ENCODE results near the gene ULBP1.
"Not testable (repeated sequence)": the region's sequence is repeated elsewhere in the genome, so short reads cannot be mapped to it uniquely, and the experiment has no call there.

Gene ULBP1

DNA sequence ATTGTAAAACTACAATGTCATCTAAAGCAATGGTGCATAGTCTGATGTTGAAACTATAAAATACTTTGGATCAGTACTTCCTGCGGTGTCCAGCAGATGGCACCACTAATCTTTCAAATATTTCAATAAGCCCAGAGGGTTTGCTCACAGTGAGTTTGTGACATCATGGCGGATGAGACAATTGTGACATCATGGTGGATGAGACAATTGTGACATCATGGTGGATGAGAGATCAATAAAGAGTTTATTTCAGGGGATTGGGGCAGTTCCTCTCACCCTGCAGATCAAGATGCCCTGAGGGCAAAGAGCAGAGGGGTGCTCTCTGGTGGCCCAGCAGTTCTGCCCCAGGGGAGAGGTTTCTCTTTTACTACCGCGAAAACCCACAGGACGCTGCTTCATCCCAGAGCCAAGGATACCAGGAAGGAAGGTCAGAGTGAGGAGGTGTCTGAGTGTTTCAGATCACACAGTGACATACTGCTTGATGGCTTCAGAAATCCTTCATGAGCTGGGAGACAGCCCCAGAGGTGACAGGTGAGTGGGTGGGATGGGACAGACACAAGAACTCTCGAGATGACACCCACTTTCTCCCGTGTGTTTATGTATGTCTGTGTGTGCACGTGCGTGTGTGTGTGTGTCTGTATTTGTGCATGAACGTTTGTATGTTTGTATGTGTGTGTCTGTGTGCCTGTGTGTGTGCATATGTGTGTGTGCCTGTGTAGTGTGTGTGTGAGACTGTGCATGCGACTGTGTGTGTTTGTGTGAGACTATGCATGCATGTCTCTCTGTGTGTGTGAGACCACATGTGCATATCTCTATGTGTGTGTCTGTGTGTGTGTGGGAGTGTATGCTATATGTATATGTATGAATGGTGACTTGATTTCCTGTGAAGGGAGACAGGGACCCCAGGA is 29.2 kb upstream of the ULBP1 start:
- peak in 4 of 5 experiments; percentile 47 to 73 (median 56) for DNase-seq

DNA sequence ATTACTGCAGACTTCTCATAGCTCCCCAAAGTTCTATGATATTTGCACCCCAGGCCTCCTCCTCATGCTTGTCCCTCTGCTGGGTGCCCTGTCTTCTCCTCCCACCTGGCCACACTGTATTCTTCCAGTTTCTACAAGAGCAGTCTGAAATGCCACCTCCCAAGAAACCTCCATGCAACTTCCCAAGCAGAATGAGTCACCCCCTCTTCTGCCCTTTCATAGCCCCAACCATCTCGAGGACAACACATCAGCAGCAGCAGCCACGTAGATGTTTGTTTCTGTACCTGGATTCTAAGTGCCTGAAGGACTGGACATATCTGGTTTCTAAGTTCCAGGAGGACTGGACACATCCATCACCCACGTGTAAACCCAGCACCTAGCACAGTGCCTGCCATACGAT is 28.5 kb upstream of the ULBP1 start:
- DNase-seq: no peak

DNA sequence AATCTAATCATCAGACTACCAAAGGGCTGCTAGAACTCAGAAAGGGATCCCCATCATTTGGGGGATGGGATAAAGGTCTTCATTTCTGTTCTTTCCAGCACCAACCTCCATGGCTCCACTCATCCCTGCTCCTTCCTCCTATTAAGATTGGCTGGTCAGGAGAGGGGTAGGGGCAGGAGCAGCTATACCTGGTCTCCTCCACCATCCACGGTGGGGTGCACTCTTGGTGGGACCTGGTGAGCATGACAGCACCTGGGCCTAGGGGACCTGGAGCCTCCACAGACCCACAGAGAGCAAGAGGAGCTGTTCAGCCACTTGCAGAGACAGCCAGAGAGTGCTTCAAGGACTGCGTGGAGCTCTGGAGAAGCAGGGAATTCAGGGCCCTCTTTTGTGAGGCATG is 28.1 kb upstream of the ULBP1 start:
- DNase-seq: no peak

DNA sequence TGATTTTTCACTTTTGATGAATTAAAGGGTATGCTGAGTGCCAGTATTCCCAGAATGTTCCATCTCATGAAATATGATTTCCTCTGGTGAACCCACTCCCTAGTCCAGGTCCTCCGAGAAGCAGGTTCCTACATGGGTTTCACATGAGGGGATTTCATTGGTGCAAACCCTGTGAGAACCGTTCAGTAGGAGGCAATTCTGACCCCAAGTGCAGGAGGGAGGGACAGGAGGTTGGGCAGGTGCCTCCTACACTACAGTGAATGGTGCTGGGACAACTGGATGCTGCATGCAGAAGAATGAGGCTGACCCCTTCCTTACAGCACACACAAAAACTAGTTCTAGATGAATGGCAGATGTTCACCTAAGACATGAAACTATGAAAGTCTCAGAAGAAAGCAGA is 27.0 kb upstream of the ULBP1 start:
- no peak for DNase-seq

DNA sequence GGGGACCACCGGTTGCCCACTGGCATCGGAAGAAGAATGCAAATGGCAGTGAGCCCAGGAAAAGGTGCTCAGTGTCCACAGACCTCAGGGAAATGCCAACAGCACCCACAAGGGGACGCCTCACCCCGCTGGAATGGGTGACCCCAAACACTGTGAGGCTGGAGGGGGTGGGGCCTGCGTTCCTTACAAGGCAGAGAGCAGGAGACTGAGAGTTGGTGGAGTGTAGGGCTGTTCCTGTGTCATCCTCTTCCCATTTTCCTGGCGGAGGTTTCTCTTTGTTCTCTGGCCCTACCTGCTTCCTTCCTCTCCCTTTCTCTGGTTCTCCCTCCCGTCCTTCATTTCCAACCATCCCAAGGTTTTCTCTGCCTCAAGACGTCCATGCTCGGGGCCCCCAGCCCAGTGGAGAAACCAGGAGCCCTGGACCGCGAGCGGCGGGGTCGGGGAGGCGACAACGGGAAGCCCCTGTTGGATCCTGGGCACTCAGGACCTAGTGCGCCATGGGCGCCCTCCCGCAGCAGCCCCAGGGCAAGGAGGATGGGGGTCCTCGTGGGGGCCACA is 25.7 kb upstream of the ULBP1 start:
- DNase-seq: not testable (repeated sequence)

DNA sequence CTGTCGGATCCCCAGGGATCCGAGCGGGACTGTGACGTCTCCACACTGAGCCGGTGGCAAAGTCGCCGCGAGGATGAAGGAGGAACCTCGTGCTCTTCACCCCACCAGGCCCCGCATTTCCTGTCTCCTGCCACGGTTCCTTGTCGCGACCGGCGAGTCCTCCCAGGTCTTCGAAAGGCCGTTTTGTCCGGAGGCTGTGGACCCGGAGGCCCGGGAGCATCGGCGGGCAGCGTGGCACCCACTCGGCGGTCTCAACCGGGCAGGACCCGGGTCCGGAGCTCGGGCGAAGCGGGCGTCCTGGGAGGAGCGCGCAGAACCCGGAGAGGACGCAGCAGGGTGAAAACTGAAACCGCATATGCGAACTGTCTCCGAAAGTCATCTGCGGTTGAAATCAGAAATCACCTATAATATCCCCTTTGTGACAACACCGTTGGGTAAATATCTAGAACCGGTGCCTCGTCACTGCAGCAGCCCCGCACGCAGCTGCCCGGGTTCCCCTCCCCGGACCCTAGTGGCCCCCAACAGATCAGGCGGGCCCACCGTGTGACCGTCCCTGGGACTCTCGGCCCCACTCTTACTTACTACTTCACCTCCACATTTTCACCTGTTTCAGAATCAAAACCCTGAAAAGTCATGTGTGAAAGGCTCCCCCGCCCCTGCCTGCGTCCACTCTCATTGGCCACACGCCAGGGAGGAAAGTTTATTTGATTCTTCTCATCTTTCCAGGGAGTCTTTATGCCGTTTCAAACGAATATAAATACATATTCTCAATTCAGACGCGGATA is 25.0 kb upstream of the ULBP1 start:
- peak in 3 of 5 experiments; percentile 41 to 79 (median 76) for DNase-seq

GRCh38 chr6:149939356-149939648 is 24.4 kb upstream of the ULBP1 start:
- DNase-seq: no peak

DNA sequence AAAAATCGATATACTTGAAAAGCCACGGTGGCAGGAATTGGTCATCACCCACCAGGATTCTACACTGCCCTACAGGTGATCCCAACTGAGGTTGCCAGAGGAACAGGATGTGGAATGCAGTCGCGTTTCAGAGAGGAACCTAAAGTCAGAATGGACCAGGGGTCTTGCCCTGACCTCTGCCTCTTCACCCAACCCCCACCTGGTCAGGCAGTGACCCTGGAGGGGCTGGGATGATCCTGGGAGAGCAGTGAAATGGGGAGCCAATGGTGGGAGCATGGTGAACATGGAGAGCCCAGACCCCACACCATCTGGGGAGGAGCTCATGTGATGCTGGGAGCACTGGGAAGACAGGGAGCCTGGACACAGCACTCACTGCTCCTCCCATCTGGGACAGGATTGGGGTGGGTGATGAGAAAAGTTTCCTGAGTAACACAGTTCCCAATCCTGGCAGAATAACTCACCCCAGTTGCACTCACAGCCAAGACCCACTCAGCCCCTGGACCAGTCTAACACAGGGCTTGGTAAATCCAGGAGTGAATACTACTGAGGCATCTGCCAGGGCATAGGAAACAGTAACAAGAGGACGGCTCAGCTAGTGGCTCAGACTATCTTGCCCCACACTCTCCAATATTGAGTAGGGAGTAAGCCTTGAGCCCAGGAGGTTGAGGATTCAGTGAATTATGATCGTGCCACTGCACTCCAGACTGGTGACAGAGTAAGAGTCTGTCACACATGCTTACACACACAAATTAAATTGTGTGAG is 23.7 kb upstream of the ULBP1 start:
- DNase-seq: no peak

DNA sequence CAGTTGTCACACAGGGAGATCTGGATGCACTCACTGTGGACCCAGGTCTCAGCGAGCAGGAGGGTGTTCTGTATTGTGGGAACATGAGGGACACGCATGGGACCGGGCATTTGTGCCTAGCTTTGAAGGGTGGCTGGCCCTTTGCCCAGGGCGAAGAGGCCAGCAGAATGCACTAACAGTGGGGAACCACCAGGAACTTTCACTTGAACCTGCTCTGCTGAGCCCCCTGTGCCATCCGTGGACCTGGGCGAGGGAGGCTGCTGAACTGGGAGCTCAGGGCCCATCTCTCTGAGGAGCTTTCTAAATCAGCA is 23.1 kb upstream of the ULBP1 start:
- DNase-seq: no peak

GRCh38 chr6:149941583-149942460 is 21.9 kb upstream of the ULBP1 start, which contains the start of gene ULBP2:
ULBP2 (plus strand) TSS chr6:149942014; CDS start chr6:149942073, 59 bp downstream.
- peak; percentile 76 to 92 (median 89) for DNase-seq

- no peak for DNase-seq
Observed at GRCh38 chr6:149942461-149942829, 21.3 kb upstream of the ULBP1 start.

GRCh38 chr6:149943321-149943720 is 20.4 kb upstream of the ULBP1 start:
- not testable (repeated sequence) for DNase-seq

DNA sequence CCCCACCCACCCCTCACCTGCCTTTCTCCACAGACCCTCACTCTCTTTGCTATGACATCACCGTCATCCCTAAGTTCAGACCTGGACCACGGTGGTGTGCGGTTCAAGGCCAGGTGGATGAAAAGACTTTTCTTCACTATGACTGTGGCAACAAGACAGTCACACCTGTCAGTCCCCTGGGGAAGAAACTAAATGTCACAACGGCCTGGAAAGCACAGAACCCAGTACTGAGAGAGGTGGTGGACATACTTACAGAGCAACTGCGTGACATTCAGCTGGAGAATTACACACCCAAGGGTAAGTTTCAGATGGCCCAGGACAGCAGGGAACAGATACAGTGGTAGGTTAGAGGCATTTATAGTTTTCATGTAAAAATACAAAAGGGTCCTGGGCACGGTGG is 18.5 kb upstream of the ULBP1 start:
- not testable (repeated sequence) for DNase-seq

GRCh38 chr6:149946631-149947030 is 17.1 kb upstream of the ULBP1 start:
- not testable (repeated sequence) for DNase-seq

- not testable (repeated sequence) for DNase-seq
Observed at GRCh38 chr6:149947533-149947932, 16.2 kb upstream of the ULBP1 start.

DNA sequence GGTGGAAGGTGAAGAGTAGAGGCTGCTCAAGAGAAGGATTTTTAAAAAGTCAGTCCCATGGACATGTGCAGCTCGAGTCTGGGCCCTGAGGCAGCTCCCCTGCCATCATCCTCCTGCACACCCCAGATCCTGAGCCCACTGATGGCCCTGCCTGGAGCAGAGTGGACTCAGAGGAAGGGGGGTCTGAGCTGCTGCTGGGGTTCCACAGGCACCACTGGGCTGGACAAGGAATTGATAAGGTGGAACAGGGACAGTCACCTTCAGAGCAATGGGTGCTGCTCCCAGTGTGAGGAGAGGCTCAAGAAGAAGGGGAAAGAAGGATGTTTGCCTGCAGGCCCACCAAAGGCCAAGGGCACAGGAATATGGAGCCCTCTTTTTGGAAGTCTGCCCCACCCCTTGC is 15.7 kb upstream of the ULBP1 start:
- no peak for DNase-seq

DNA sequence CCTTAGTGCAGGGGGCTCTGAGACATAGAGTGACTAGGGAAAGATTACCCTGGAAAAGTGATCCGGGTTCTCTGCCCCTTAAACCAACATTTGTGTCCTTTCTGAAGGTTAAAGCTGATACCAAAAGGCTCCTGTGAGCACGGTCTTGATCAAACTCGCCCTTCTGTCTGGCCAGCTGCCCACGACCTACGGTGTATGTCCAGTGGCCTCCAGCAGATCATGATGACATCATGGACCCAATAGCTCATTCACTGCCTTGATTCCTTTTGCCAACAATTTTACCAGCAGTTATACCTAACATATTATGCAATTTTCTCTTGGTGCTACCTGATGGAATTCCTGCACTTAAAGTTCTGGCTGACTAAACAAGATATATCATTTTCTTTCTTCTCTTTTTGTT is 15.1 kb upstream of the ULBP1 start:
- DNase-seq: no peak

DNA sequence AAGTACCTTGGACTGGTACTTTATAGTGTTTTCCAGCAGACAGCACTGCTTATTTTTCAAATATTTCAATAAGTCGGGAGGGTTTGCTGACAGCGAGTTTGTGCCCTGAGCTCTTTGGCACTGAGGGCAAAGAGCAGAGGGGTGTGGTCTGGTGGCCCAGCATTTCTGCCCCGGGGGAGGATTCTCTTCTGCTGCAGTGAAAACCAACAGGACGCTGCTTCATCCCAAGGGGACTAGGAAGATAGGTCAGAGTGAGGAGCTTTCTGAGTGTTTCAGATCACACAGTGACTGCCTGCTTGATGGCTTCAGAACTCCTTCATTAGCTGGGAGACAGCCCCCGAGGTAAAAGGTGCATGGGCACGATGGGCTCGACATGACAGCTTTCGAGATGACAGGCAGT is 13.3 kb upstream of the ULBP1 start:
- DNase-seq: no peak

GRCh38 chr6:149951096-149951495 is 12.6 kb upstream of the ULBP1 start:
- DNase-seq: no peak

GRCh38 chr6:149951626-149952025 is 12.1 kb upstream of the ULBP1 start:
- no peak for DNase-seq

DNA sequence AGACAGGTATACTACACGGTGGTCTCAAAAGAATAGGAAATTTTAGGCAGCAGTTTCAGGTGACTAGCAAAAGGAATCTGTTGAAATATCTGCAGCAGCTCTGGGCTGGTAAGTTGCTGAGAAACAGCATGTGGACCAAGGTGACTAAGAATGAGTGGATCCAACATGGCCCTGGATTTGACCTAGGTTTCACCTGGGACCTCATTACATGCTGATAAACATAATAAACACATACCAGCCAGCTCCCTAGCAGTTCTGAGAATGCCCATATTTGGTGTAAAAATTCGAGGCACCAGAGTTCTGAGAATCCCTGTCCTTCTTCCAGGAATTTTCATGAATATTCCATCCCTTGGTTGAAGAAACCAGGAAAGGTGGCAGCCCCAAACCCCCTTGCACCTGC is 10.4 kb upstream of the ULBP1 start:
- DNase-seq: not testable (repeated sequence)

DNA sequence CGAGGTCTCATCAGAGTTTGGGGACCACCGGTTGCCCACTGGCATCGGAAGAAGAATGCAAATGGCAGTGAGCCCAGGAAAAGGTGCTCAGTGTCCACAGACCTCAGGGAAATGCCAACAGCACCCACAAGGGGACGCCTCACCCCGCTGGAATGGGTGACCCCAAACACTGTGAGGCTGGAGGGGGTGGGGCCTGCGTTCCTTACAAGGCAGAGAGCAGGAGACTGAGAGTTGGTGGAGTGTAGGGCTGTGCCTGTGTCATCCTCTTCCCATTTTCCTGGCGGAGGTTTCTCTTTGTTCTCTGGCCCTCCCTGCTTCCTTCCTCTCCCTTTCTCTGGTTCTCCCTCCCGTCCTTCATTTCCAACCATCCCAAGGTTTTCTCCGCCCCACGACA is 9.8 kb upstream of the ULBP1 start:
- not testable (repeated sequence) for DNase-seq

Measured in T-helper 2 cell (primary cell).